ENCODE data around the gene OPTC.

Gene OPTC

DNA sequence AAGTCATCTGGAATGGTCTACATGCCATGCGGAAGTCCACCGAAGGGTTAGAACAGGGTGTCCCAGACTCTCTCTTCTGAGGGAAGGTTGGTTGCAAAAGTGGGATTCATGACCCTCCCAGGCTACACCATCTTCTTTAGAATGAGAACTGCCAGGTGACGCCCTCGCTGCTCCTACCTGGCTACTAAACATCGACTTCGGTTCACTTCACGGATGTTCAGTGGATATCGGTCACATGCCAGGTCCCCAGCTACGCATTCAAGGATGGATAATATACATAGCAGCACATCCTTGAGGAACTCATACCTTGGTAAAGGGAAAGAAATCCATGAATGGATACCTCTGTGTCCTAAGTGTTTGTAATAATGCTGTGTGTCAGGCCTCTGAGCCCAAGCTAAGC, 3.3 kb upstream of the OPTC start:
- no peak for DNase-seq (ENCODE audit: low spot score)
- no peak overlapping the region for H3K4me3 ChIP-seq
- TF ChIP-seq, protein P1, sequence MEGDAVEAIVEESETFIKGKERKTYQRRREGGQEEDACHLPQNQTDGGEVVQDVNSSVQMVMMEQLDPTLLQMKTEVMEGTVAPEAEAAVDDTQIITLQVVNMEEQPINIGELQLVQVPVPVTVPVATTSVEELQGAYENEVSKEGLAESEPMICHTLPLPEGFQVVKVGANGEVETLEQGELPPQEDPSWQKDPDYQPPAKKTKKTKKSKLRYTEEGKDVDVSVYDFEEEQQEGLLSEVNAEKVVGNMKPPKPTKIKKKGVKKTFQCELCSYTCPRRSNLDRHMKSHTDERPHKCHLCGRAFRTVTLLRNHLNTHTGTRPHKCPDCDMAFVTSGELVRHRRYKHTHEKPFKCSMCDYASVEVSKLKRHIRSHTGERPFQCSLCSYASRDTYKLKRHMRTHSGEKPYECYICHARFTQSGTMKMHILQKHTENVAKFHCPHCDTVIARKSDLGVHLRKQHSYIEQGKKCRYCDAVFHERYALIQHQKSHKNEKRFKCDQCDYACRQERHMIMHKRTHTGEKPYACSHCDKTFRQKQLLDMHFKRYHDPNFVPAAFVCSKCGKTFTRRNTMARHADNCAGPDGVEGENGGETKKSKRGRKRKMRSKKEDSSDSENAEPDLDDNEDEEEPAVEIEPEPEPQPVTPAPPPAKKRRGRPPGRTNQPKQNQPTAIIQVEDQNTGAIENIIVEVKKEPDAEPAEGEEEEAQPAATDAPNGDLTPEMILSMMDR (IDR thresholded peaks at IDR 0.05) = no peak
- H3K27ac ChIP-seq = no peak overlapping the region

DNA sequence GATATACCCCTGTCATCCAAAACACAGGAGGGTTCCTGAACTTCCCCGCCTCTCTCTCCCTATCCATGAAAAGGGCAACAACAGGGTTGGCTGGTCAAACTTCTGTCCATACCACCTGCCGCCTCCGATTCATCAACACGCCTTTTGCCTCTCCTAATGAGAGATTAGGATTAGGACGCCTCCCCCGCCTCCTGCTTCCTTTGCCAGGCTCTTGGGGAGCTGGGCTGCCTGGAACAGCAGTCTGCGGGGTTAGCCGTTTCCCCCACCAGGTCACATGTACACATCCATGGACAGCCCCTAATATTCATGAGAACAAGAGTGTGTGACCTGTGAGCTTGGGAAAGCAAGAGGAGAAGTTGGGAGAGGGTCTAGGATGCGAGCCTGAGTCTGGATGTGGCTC, 2.3 kb upstream of the OPTC start:
- TF ChIP-seq, protein P1 (IDR thresholded peaks at IDR 0.05) = no peak
- Histone ChIP-seq H3K4me3 (no peak overlapping the region), H3K27ac (no peak overlapping the region)
- DNase-seq (ENCODE audit: low spot score) = peak; percentile 73

DNA sequence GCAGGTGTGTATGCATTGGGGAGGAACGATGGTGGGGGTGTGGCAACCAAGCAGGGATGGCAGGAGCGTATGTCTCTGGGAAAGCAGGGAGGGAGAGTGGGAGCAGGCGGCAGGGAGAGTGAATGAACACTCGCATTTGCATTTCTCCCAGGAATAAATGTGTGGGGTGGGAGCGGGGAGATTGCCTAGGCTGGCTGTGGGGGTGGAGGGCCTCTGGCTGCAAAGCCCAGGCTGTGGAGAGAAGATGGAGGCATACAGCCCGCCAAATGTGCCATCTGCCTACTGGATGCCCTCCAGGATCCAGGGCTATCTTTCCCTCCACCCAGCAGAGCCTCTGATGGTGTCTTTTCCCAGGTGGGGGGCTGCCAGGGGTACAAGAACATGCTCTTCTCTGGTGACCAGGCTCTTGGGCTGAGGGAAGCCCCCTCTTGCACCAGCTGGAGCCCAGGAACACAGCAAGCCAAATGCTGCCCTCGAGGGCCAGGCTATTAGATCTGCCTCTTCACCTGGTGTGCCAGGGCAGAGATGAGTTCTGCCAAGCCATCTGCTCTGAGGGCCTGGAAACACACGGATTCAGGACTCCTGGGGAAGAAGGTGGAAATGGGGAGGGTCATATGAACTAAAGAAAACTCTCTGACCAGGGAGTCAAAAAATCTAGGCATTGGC, 1.7 kb upstream of the OPTC start:
- Histone ChIP-seq H3K27ac (no peak overlapping the region), H3K4me3 (no peak overlapping the region)
- TF ChIP-seq, protein P1 (IDR thresholded peaks at IDR 0.05) = no peak
- peak; percentile 75 for DNase-seq (ENCODE audit: low spot score)

DNA sequence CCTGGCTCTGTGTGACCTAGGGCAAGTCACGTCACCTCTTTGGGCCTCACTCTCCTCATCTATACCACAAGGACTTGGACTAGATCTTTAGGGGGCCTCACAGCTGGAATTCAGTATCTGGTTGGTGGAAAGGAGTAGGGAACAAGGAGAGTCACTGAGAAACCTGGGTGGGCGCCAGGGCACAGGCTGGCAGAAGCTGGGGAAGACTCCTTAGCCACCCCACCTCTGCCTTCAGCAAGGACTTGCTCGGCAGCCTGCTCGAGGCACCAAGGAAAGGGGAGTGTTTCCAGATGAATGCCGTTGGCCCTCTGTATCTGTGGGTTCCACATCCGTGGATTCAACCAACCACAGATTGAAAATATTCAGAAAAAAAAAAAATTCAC, 1.2 kb upstream of the OPTC start:
- DNase-seq (ENCODE audit: low spot score) = peak; percentile 74
- Histone ChIP-seq H3K4me3 (no peak overlapping the region), H3K27ac (no peak overlapping the region)
- TF ChIP-seq, protein P1 (IDR thresholded peaks at IDR 0.05) = no peak

DNA sequence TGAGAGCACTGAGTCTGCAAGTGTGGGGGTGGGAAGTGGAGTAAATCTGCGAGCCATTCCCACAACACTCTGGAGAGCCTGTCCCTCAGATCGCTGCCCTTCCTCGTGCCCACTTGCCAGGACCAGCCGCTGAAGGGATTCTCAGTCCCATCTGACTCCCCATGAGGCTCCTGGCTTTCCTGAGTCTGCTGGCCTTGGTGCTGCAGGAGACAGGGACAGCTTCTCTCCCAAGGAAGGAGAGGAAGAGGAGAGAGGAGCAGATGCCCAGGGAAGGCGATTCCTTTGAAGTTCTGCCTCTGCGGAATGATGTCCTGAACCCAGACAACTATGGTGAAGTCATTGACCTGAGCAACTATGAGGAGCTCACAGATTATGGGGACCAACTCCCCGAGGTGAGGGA, 1.9 kb downstream of the OPTC start:
- TF ChIP-seq, protein P1 (IDR thresholded peaks at IDR 0.05) = no peak
- DNase-seq (ENCODE audit: low spot score) = no peak
- no peak overlapping the region for H3K4me3 ChIP-seq

DNA sequence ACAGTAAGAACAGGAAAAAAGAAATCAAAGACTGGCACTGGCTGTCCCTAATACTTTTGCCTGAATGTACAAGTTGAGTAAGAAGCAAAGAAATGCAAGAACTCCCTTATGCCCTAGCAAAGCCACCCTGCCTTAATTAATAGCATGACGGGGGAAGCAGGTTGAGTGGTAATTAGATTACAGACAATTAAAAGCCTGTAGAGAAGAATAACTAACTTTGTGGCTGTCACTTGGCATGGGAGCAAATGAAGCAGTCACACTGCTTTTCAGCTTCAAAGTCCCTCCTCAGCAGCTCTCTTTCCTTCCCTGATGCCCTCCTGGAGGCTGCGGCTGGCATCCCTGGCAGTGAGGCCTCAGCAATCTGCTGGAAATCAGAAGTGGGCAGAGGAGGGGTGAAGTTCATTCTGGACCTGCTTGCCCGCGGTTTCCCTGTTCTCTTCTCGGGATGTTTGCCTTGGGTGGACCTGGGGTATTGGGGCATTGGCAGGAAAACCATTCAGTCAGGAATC, 3.4 kb downstream of the OPTC start:
- H3K27ac ChIP-seq = no peak overlapping the region
- no peak overlapping the region for H3K4me3 ChIP-seq
- TF ChIP-seq, protein P1 (IDR thresholded peaks at IDR 0.05) = no peak
- DNase-seq (ENCODE audit: low spot score) = no peak

More for the DNA sequence above, 1.9 kb downstream of the OPTC start:
- H3K27ac ChIP-seq = no peak overlapping the region

DNA sequence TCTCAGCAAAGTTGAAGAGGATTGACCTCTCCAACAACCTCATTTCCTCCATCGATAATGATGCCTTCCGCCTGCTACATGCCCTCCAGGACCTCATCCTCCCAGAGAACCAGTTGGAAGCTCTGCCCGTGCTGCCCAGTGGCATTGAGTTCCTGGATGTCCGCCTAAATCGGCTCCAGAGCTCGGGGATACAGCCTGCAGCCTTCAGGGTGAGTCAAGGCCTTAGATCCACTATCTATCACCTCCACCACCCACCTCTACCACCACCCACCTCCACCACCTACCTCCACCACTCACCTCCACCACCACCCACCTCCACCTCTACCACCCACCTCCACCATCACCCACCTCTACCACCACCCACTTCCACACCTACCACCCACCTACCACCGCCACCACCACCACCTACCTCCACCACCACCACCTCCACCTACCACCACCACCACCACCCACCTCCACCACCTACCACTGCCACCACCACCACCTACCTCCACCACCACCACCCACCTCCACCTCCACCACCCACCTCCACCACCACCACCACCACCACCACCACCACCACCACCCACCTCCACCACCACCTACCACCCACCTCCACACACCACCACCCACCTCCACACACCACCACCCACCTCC, 5.8 kb downstream of the OPTC start:
- Histone ChIP-seq H3K27ac (no peak overlapping the region), H3K4me3 (no peak overlapping the region)
- TF ChIP-seq, protein P1 (IDR thresholded peaks at IDR 0.05) = no peak
- DNase-seq (ENCODE audit: low spot score) = no peak

Data from coronary artery (tissue), 2 donors.